ENCODE data around the gene IGLL5. TPM values are rescaled to one million over a fixed set of nuclear protein-coding genes. Genes with fewer than 3 reads are reported as not detected.

IGLL5 gene
- total and polyA plus RNA-seq, 8 donors, result 2.0 to 53.1 (median 19.8) TPM; not detected in 2

GRCh38 chr22:22913989-22914388, 26.4 kb downstream of the IGLL5 start:
- Histone ChIP-seq H3K27me3 (peaks cover 0 to 11% (median 0%) of the 10 kb centered on the region in 3 donors), H3K4me3 (no peak overlapping the region), H3K36me3 (no peaks in the 10 kb centered on the region), H3K9me3 (no peaks in the 10 kb centered on the region), H3K4me1 (no peaks in the 10 kb centered on the region), H3K27ac (no peak overlapping the region)
- 67 to 82% (median 72%) methylated on average over 4 to 5 of the region's 5 CpGs for WGBS, 5 donors
- DNase-seq, result no peak
- intact Hi-C loops (cut with DNase I; ENCODE audit: low total_unique reads), result no loop called here
- no peak for TF ChIP-seq CTCF (IDR thresholded peaks at IDR 0.05)
- TF ChIP-seq EP300 (IDR thresholded peaks at IDR 0.05), result no peak
- TF ChIP-seq POLR2AphosphoS5 (IDR thresholded peaks at IDR 0.05), result no peak
- no peak for TF ChIP-seq POLR2A (IDR thresholded peaks at IDR 0.05)

GRCh38 chr22:22914726-22915669, 27.4 kb downstream of the IGLL5 start:
- no peak overlapping the region for H3K27ac ChIP-seq
- H3K36me3 ChIP-seq, result no peaks in the 10 kb centered on the region
- H3K4me1 ChIP-seq, result no peaks in the 10 kb centered on the region
- 73 to 81% (median 79%) methylated on average over 10 to 11 of the region's 11 CpGs for WGBS, 5 donors
- no peak overlapping the region for H3K4me3 ChIP-seq
- peaks cover 0 to 9% (median 0%) of the 10 kb centered on the region in 3 donors for H3K27me3 ChIP-seq
- H3K9me3 ChIP-seq, result no peaks in the 10 kb centered on the region
- intact Hi-C loops (cut with DNase I; ENCODE audit: low total_unique reads), result no loop called here
- no peak for TF ChIP-seq POLR2A (IDR thresholded peaks at IDR 0.05)
- no peak for TF ChIP-seq CTCF (IDR thresholded peaks at IDR 0.05)
- no peak for TF ChIP-seq EP300 (IDR thresholded peaks at IDR 0.05)
- TF ChIP-seq POLR2AphosphoS5 (IDR thresholded peaks at IDR 0.05), result no peak
- DNase-seq, result no peak

- TF ChIP-seq POLR2AphosphoS5 (IDR thresholded peaks at IDR 0.05), result no peak
- no peak for TF ChIP-seq CTCF (IDR thresholded peaks at IDR 0.05)
- no peak for TF ChIP-seq EP300 (IDR thresholded peaks at IDR 0.05)
- TF ChIP-seq POLR2A (IDR thresholded peaks at IDR 0.05), result no peak
- Histone ChIP-seq H3K9me3 (no peaks in the 10 kb centered on the region), H3K36me3 (no peaks in the 10 kb centered on the region), H3K27me3 (peaks cover 0 to 2% (median 0%) of the 10 kb centered on the region in 3 donors), H3K4me3 (no peak overlapping the region), H3K4me1 (no peaks in the 10 kb centered on the region), H3K27ac (no peak overlapping the region)
- intact Hi-C loops (cut with DNase I; ENCODE audit: low total_unique reads), result no loop called here
- DNase-seq, result no peak
- 80 to 93% (median 88%) methylated on average over 5 to 6 of the region's 6 CpGs for WGBS, 5 donors
These were observed 28.0 kb downstream of the IGLL5 start for GRCh38 chr22:22915670-22916035.

GRCh38 chr22:22916215-22916951, 28.8 kb downstream of the IGLL5 start:
- DNase-seq, result no peak
- 77 to 82% (median 80%) methylated on average over 10 of the region's 10 CpGs for WGBS, 5 donors
- Histone ChIP-seq H3K36me3 (no peaks in the 10 kb centered on the region), H3K4me1 (no peaks in the 10 kb centered on the region), H3K27ac (no peak overlapping the region), H3K4me3 (no peak overlapping the region), H3K27me3 (no peaks in the 10 kb centered on the region), H3K9me3 (no peaks in the 10 kb centered on the region)
- no peak for TF ChIP-seq CTCF (IDR thresholded peaks at IDR 0.05)
- TF ChIP-seq EP300 (IDR thresholded peaks at IDR 0.05), result no peak
- no peak for TF ChIP-seq POLR2AphosphoS5 (IDR thresholded peaks at IDR 0.05)
- TF ChIP-seq POLR2A (IDR thresholded peaks at IDR 0.05), result no peak
- intact Hi-C loops (cut with DNase I; ENCODE audit: low total_unique reads), result no loop called here

All from stomach (tissue), 9 donors.